Stimulated activated CD4-positive, alpha-beta T cell treated with anti-CD3 and anti-CD28 coated beads, Interleukin-15, amount 100 ng/mL, for 1 hour (primary cell): ENCODE measurements around the gene TMEM135.
"Not testable (repeated sequence)": the region's sequence is repeated elsewhere in the genome, so short reads cannot be mapped to it uniquely, and the experiment has no call there.

Experiments used
- DNase-seq, 2 donors: peaks; one replicate each; pipeline ENCODE4 v3.0.0-alpha.2; 2020; ENCODE audit warnings: low read depth in 1 of 2, low spot score in 1 of 2

TMEM135 gene

DNA sequence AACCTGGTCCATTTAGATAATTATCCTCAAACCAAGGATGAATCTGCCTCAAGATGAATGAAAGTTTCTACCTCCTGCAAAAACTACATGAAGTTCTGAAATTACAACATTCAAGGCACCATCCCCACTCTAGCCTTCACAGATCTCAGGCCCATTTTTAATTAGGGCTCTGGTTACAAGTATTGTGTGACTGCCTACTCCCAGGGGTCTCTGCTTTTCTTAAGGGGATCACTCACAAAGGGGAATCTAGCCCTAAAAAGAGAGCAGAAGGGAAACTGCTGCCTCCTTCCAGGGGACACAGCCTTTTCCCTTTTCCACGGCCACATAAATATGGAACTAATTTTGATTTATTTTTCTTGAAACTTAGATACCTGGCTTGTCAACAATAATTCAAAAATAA lies 17.4 kb upstream of the TMEM135 start:
- DNase-seq, result no peak

DNA sequence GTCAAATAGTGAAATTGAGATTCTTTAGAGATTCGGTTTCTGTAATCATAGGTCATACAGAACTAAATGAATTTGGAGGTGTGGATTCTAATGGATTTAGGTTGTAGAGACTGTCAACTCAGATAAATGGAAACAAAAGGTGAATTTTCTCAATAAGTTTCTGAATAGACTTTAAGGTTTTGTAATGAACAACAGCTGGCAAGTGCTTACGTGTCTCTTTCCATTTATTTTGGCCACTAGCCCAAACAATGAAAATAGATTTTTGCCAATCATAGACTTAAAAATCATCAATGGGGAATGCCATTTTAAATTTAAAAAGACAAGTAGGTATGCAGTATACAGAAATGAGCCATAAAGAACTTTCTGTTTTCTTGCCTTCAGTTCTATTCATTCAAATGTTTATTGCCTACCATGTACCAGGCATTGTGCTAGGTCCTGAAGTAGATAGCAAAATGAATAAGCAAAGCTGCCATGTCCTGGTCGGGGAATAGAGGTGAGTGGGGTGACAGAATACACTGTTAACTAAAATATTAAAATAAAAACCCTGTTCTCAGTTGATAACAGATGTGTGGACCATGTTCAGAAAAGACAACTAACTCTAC lies 16.9 kb upstream of the TMEM135 start:
- DNase-seq, result no peak

DNA sequence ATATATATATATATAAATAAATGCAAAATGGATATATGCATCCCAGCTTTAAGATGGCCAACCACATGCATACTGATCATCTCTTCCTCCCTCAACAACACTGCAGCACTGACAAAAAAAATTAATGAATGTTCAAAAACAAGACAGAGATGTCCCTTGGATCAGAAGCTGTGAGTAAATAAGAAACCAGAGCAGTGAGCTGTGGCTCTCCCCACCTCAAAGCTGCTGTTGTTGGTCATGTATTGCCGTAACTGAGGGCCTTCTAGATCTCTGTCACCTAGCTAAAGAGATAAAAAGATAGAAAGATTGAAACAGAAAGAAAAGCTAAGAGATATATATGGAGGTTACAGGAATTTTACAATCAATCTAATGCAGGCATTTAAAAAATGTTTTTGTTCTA lies 15.5 kb upstream of the TMEM135 start:
- DNase-seq, result no peak

- DNase-seq, result no peak
These were observed 15.0 kb upstream of the TMEM135 start for GRCh38 chr11:87022738-87023137.

- not testable (repeated sequence) for DNase-seq
These were observed 11.3 kb upstream of the TMEM135 start for GRCh38 chr11:87026415-87026814.

DNA sequence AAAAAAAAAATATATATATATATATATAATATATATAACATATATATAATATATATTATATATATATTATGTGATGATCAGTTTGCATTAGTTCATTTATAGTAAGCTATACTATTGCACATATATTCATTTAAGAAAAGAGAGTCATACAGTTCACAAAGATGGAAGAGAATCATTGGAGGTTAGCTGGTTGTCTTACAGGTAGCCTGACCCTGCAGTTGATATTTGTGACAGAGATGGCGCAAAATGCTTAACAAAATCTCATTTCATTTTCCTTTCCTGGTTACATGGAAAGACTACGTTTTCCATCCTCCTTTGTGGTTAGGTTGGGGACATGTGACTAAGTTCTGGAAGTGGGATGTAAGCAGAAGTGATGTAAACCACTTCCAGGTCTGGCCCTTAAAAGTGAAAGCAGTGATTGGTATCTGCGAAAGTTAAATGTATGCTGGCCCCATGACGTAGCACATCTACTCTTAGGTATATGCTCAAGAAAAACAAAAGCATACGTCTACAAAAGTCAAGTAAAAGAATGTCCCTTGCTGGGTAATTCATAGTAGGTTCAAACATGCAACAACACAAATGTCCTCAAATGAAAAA lies 7.2 kb upstream of the TMEM135 start:
- DNase-seq, result no peak

DNA sequence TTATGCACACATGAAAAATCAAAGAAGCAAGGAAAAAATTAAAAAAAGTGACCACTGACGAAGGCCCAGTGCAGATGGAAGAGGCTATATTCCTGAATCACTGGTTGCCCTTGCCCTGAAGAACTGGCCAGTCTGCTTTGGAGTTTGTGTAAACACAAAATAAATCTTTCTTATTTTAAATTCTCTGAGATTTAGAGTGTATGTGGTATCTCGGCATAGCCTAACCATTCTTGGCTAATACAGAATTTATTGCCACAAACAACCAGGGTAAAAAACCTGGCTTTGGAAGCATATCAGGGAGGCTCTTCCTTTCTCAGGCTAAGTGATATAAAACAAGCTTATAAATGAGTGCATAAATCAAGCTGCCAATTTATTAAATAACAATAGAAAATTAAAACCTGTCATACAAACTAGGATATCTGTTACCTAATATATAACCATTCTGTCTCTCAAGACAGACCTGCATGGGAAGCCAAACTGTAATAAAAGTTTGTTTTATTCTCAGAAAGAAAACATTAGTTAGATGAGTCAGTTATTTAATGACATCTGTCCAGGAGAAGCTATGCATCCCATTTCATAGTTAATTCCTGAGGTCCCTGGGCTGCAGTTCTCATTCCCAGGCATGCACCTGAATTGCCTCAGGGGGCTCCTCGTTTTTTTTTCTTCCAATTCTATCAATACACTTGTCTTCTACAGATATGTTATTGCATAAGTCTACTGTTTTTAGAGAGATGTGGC lies 6.1 kb upstream of the TMEM135 start:
- DNase-seq, result no peak

DNA sequence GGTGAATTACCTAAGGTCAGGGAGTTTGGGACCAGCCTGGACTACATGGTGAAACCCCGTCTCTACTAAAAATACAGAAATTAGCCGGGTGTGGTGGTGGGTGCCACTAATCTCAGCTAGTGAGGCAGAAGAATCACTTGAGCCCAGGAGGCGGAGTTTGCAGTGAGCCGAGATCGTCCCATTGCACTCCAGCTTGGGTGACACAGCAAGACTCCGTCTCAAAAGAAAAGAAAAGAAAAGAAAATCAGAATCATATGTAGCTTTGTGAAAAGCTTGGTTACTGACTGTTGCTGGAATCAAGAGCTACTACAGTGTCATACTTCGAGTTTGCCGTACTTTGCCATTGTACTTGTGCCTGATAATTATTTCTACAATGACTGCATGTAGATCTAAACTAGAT lies 4.2 kb upstream of the TMEM135 start:
- DNase-seq, result no peak

DNA sequence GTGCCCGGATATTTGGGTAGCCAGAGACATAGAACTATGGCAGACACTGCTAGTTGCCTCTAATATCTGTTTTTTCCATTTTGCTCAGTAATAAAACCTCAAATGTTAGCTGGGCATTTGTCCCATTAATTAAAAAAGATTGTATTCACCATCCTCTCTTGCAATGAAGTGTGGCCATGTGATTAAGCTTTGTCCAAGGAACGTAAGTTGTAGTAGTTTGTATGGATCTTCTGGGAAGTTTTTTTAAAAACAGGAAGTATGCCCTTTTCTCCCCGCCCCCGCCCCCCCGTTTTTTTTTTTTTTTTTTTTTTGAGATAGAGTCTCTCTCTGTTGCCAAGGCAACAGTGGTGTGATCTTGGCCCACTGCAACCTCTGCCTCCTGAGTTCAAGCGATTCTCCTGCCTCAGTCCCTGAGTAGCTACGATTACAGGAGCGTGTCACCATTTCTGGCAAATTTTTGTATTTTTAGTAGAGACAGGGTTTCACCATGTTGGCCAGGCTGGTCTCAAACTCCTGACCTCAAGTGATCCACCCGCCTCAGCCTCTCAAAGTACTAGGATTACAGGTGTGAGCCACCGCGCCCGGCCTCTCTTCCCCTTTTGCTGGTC lies 1.7 kb upstream of the TMEM135 start:
- DNase-seq, result no peak

GRCh38 chr11:87036756-87037449 lies 831 bp upstream of the TMEM135 start:
- no peak for DNase-seq

- DNase-seq, result no peak
These were observed 672 bp downstream of the TMEM135 start for GRCh38 chr11:87038235-87038977.

- no peak for DNase-seq
These were observed 1.6 kb downstream of the TMEM135 start for GRCh38 chr11:87039371-87039770.

GRCh38 chr11:87043894-87044293 lies 6.2 kb downstream of the TMEM135 start:
- no peak for DNase-seq

GRCh38 chr11:87046824-87047223 lies 9.1 kb downstream of the TMEM135 start:
- no peak for DNase-seq

DNA sequence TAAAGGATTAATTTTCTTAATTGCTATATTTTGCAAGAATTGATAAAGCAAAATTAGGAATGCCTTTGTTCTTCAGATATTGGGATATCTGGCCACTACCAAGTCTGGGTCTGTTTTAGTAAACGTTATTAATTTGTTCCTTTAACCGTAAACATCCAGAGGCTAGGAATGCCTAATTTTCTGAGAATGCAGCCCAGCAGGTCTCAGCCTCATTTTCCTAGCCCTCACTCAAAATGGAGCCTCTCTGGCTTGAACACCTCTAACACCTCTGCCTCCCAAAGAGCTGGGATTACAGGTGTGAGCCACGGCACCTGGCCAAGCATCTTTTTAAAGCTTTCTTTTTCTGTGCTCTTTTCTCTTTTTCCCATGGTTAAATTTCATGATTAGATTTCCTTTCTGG lies 18.4 kb downstream of the TMEM135 start:
- no peak for DNase-seq

DNA sequence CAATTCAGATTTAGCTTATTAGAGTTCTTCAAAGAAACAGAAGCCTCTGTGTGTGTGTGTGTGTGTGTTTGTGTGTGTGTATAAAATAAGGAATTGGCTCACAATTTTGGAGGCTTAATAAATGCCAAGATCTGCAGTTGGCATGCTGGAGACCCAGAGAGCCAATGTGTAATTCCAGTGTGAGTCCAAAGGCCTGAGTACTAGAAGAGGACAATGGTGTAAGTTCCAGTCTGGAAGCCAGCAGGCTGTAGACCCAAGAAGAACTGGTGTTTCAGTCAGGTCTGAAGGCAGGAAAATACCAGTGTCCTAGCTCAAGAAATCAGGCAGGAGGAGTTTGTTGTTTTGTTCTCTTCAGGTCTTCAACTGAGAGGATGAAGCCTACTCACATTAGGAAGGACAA lies 20.0 kb downstream of the TMEM135 start:
- no peak for DNase-seq

GRCh38 chr11:87059596-87060390 lies 22.1 kb downstream of the TMEM135 start:
- DNase-seq, result no peak

DNA sequence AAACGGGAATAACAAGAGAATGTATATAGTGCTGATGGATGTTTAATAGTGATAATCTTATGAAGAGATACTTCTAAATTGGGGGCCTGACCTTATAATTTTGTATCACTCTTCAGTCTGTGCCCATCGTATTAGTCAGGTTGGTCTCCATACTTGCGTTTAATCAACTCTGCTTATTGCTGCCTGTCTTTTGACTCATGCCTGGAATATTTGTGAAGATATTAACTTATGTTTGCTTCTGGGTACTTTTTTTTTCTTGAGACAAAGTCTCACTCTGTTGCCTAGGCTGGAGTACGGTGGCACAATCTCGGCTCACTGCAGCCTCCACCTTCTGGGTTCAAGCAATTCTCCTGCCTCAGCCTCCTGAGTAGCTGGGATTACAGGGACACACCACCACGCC lies 24.0 kb downstream of the TMEM135 start:
- no peak for DNase-seq

GRCh38 chr11:87063982-87064381 lies 26.2 kb downstream of the TMEM135 start:
- no peak for DNase-seq

GRCh38 chr11:87072787-87073186 lies 35.1 kb downstream of the TMEM135 start:
- no peak for DNase-seq
